GM20000 (cell line): Measurements from ENCODE around the gene CDC42EP4.
A peak's percentile ranks its signal among the peaks of the same experiment; 100 is the strongest.
"Not testable (repeated sequence)": the region's sequence is repeated elsewhere in the genome, so short reads cannot be mapped to it uniquely, and the experiment has no call there.

ENCODE experiments used
- DNase-seq: peaks from one replicate; pipeline ENCODE4 v3.0.0; 2012; ENCODE audit warnings: low spot score
- CTCF ChIP-seq: IDR thresholded peaks from 2 replicates; pipeline ENCODE4 v1.5.1; 2012; ENCODE audit warnings: mild to moderate bottlenecking, control low read depth; ENCODE audit errors: extremely low read depth, missing control alignments

Gene CDC42EP4

DNA sequence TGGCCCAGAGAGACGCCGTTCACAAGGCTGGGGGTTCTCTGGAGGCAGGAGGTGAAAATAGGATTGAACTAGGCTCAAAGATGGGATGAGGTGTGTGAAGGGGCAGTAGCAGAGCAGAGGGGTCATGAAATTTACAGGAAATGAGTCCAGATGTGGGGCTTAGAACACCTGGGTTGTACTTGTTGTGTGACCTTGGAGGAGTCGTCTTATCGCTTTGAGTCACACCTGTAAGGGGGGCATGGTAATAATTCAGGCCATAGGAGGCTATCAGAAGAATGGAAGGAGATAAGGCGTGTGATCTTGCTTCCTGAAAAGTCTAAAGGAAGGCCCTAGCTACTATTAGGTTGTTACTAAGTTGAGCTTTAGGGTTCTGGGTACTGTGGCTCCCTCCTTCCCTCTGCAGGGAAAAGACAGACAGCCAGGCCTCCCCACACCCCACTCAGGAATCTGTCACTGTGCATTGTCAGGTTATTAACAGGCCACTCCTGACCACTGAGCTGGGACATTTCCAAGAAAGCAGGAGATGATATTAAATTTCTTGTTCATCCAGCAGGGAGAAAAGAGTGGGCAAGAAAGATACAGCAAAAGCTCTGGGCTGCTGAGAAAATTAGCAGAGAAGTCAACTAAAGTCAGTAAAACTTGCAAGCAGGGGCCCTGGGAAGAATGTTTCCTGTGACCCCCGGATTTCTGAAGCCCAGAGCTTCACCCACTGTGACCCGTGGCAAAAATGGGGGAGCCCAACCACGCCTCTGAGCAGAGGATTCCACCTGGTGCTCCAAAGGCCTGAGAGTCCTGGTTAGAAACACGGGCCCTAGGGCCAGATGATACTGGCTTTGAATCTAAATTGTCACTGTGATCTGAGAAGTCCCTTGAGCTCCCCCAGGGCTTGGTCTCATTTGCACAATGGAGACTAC, 6.0 kb upstream of the CDC42EP4 start:
- TF ChIP-seq CTCF: no peak
- no peak for DNase-seq

DNA sequence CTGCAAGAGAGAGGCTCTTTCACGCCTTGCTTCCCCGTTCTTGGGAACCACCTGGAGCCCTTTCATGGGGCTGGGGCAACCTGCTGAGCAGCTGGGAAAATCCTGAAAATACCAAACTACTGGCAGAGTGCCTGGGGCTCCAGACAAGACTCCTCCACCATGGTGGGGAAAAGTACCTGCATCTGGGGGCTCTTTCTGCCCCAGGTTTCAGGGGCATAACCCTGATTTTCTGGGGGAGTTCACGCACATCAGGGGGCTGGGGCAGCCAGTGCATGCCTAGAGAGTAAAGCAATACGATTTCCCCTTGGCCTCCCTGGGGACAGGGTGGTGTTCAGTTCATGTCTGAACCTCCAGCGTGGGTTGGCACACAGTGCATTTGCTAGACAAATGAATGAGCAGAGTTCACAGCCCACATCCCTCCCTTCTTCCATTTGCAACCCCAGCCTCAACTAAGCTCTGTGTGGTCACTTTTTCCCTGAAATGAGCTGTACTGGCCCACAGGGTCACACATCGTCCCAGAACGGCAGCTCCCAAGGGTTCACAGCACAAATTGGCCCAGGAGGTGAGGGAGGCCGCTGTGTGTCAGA, 5.2 kb upstream of the CDC42EP4 start:
- DNase-seq: no peak

GRCh38 chr17:73315471-73315870, 3.7 kb upstream of the CDC42EP4 start:
- no peak for TF ChIP-seq CTCF
- no peak for DNase-seq

More for the DNA sequence above, 5.2 kb upstream of the CDC42EP4 start:
- no peak for TF ChIP-seq CTCF

GRCh38 chr17:73313526-73314127, 1.8 kb upstream of the CDC42EP4 start:
- TF ChIP-seq CTCF: no peak
- no peak for DNase-seq

- DNase-seq: not testable (repeated sequence)
Measured at GRCh38 chr17:73312887-73313286, 1.1 kb upstream of the CDC42EP4 start.

DNA sequence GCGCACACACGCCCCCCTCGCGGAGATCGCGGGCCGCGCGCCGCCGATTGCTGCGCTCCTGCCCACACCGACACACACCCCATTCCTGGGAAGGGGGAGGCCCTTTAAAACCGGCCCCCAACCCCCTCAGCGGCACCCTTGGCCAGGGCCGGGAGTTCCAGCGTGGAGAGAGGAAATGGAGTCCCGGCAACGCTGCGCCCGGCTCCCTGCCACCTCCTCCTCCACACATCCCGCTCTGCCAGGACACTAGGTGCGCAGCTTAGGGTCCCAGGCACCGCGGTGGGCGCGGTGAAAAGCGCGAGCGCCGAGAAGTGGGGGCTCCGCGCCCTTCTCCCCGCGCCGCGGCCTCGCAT, 397 bp downstream of the CDC42EP4 start:
- peak; percentile 44 for DNase-seq
- TF ChIP-seq CTCF: no peak

DNA sequence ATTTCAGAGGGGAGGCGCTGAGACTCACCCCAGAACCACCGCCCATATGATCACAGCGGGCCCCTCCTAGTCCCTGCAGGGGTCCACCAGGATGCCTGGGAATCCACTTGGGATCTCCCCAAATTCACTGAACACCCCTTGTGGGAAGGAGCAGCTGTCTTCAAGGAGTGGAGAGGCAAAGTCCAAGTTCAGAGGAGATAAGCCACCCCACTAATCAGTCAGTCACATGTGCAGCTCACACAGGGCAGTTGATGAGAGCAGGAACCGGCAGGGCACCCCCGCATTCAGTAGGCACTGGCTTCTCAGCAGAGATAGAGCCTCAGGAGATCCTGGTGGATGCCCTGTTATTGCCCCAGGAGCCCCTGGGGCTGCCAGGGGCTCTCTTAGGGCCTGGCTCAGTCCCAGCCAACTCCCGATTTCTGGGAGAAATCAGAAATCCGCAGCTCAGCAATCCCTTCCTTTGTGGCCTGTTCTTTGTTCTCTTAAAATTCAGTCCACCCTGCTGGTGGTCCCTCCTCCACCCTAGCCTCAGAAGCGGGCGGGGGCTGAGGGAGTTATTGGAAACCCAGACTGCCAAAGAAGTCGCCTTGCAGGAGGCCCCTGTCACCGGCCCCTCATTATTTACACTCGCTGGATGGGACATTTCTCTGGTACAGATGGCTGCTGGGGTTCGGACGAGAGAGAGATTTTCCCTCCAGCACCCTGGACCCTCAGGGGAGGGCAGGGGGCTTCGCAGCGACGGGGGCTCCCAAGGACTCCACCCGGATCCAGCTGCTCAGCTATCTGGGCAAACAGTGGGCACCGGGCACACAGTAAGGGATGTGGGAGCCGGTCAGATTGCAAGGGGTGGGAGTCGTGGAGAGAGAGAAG, 1.8 kb downstream of the CDC42EP4 start:
- no peak for TF ChIP-seq CTCF
- no peak for DNase-seq

GRCh38 chr17:73308959-73309358, 2.8 kb downstream of the CDC42EP4 start:
- DNase-seq: not testable (repeated sequence)
